ENCODE measurements around the gene ASPSCR1. TPM values are rescaled to one million over a fixed set of nuclear protein-coding genes. Genes with fewer than 3 reads are reported as not detected.

Gene ASPSCR1
- total RNA-seq, 2 experiments from 2014 or later: 77.8 to 89.1 TPM

DNA sequence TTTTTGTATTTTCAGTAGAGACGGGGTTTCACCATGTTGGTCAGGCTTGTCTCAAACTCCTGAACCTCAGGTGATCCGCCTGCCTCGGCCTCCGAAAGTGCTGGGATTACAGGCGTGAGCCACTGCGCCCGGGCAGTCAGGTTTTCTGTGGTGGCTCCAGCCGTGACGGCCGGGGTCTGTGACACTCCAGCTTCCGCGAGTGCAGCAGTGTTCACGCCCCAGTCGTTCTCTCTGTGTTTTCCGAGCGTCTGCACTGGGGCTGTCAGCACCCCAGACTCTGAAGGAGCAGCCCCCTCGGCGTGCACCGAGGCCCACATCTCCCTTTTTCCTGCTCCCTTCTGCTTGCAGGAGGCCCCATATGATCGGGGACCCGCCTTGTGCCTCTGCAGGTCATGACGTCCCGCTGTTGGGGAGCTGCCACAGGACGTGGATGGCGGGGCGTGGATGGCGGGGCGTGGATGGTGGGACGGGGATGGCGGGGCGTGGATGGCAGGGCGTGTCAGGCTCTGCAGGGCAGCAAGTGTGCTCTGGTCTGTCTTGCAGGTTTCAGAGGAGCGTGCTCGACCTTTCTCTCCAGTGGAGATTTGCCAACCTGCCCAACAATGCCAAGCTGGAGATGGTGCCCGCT lies 5.7 kb downstream of the ASPSCR1 start:
- no peak overlapping the region for H3K4me3 ChIP-seq (ENCODE audit: low read depth, low read length, poor library complexity, severe bottlenecking)
- POLR2A ChIA-PET: no interaction called here
- H3K9me2 ChIP-seq (ENCODE audit: insufficient read depth, low read length): no peaks in the 10 kb centered on the region
- H3K27ac ChIP-seq (ENCODE audit: low read depth, low read length, poor library complexity, severe bottlenecking): no peak overlapping the region
- no peak overlapping the region for H2AFZ ChIP-seq (ENCODE audit: low read length)
- no peak for DNase-seq (ENCODE audit: low spot score)
- no TSS peak for BruUV-seq (replicated peaks)
- peaks cover 10% of the 10 kb centered on the region for H3K4me1 ChIP-seq (ENCODE audit: insufficient read depth, low read length, poor library complexity, severe bottlenecking)
- CTCF ChIA-PET (ENCODE audit: unreplicated experiment): no interaction called here
- H3K9me3 ChIP-seq (ENCODE audit: low read length): no peaks in the 10 kb centered on the region
- H3K79me2 ChIP-seq (ENCODE audit: insufficient read depth, low read depth, low read length): peaks cover 8% of the 10 kb centered on the region; the same call in 1 of the 2 replicates
- no peaks in the 10 kb centered on the region for H4K20me1 ChIP-seq (ENCODE audit: insufficient read depth, low read length)
- no peak overlapping the region for H3K4me2 ChIP-seq (ENCODE audit: low read length)
- intact Hi-C loops (cut with micrococcal nuclease; ENCODE audit: unreplicated experiment): no loop called here
- TF ChIP-seq, protein P1, sequence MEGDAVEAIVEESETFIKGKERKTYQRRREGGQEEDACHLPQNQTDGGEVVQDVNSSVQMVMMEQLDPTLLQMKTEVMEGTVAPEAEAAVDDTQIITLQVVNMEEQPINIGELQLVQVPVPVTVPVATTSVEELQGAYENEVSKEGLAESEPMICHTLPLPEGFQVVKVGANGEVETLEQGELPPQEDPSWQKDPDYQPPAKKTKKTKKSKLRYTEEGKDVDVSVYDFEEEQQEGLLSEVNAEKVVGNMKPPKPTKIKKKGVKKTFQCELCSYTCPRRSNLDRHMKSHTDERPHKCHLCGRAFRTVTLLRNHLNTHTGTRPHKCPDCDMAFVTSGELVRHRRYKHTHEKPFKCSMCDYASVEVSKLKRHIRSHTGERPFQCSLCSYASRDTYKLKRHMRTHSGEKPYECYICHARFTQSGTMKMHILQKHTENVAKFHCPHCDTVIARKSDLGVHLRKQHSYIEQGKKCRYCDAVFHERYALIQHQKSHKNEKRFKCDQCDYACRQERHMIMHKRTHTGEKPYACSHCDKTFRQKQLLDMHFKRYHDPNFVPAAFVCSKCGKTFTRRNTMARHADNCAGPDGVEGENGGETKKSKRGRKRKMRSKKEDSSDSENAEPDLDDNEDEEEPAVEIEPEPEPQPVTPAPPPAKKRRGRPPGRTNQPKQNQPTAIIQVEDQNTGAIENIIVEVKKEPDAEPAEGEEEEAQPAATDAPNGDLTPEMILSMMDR (conservative IDR thresholded peaks at IDR 0.05; ENCODE audit: low read length): no peak
- no peak for TF ChIP-seq EZH2phosphoT487 (IDR thresholded peaks at IDR 0.05; ENCODE audit: borderline replicate concordance, low read depth, low read length)
- H3K36me3 ChIP-seq (ENCODE audit: insufficient read depth, low read length): peaks cover 48% of the 10 kb centered on the region

GRCh38 chr17:81983639-81984373 lies 6.4 kb downstream of the ASPSCR1 start:
- Histone ChIP-seq H3K79me2 (ENCODE audit: insufficient read depth, low read depth, low read length) (peaks cover under 1% of the 10 kb centered on the region; the same call in 1 of the 2 replicates), H3K9me2 (ENCODE audit: insufficient read depth, low read length) (no peaks in the 10 kb centered on the region), H3K36me3 (ENCODE audit: insufficient read depth, low read length) (peaks cover 48% of the 10 kb centered on the region), H2AFZ (ENCODE audit: low read length) (no peak overlapping the region), H3K4me2 (ENCODE audit: low read length) (no peak overlapping the region), H3K9me3 (ENCODE audit: low read length) (no peaks in the 10 kb centered on the region), H3K27ac (ENCODE audit: low read depth, low read length, poor library complexity, severe bottlenecking) (no peak overlapping the region), H3K4me1 (ENCODE audit: insufficient read depth, low read length, poor library complexity, severe bottlenecking) (peaks cover 4% of the 10 kb centered on the region), H4K20me1 (ENCODE audit: insufficient read depth, low read length) (no peaks in the 10 kb centered on the region), H3K4me3 (ENCODE audit: low read depth, low read length, poor library complexity, severe bottlenecking) (no peak overlapping the region)
- ChIA-PET CTCF (ENCODE audit: unreplicated experiment) (no interaction called here), POLR2A (no interaction called here)
- no peak for DNase-seq (ENCODE audit: low spot score)
- intact Hi-C loops (cut with micrococcal nuclease; ENCODE audit: unreplicated experiment): no loop called here
- TF ChIP-seq, protein P1 (conservative IDR thresholded peaks at IDR 0.05; ENCODE audit: low read length): no peak
- TF ChIP-seq EZH2phosphoT487 (IDR thresholded peaks at IDR 0.05; ENCODE audit: borderline replicate concordance, low read depth, low read length): no peak
- BruUV-seq (replicated peaks): no TSS peak
